Stimulated activated naive B cell treated with anti-CD40 and anti-IgM and Interleukin-4, amounts not matched to agents 10 μg/mL and 1 μg/mL and 100 μg/mL, for 72 hours (primary cell): ENCODE data around the gene MRPL4.

Experiments used
- ATAC-seq, 2 donors: fragments of 150-1000 bp; cut with Tn5 transposase; replicated peaks; 2 replicates each; pipeline ENCODE4 v1.10.0; 2021; ENCODE audit warnings: moderate library complexity in 1 of 2
- DNase-seq: peaks from one replicate; pipeline ENCODE4 v3.0.0; 2021
- H3K27ac Mint-ChIP-seq: one replicate; pipeline ENCODE4 v1.8.0; 2022; ENCODE audit warnings: mild to moderate bottlenecking, mixed read lengths
- H3K27me3 Mint-ChIP-seq, 2 donors: one replicate each; pipeline ENCODE4 v1.8.0; 2022; ENCODE audit warnings: mixed read lengths in 2 of 2
- H3K36me3 Mint-ChIP-seq, 2 donors: one replicate each; pipeline ENCODE4 v1.8.0; 2022; ENCODE audit warnings: mixed read lengths in 2 of 2, mild to moderate bottlenecking in 1 of 2
- H3K4me1 Mint-ChIP-seq, 2 donors: one replicate each; pipeline ENCODE4 v1.8.0; 2022; ENCODE audit warnings: mixed read lengths in 2 of 2, mild to moderate bottlenecking in 1 of 2
- H3K4me3 Mint-ChIP-seq, 2 donors: one replicate each; pipeline ENCODE4 v1.8.0; 2022; ENCODE audit warnings: mild to moderate bottlenecking in 2 of 2, mixed read lengths in 2 of 2, moderate library complexity in 1 of 2
- H3K9me3 Mint-ChIP-seq, 2 donors: one replicate each; pipeline ENCODE4 v1.8.0; 2022; ENCODE audit warnings: mixed read lengths in 2 of 2, mild to moderate bottlenecking in 1 of 2

MRPL4 gene

DNA sequence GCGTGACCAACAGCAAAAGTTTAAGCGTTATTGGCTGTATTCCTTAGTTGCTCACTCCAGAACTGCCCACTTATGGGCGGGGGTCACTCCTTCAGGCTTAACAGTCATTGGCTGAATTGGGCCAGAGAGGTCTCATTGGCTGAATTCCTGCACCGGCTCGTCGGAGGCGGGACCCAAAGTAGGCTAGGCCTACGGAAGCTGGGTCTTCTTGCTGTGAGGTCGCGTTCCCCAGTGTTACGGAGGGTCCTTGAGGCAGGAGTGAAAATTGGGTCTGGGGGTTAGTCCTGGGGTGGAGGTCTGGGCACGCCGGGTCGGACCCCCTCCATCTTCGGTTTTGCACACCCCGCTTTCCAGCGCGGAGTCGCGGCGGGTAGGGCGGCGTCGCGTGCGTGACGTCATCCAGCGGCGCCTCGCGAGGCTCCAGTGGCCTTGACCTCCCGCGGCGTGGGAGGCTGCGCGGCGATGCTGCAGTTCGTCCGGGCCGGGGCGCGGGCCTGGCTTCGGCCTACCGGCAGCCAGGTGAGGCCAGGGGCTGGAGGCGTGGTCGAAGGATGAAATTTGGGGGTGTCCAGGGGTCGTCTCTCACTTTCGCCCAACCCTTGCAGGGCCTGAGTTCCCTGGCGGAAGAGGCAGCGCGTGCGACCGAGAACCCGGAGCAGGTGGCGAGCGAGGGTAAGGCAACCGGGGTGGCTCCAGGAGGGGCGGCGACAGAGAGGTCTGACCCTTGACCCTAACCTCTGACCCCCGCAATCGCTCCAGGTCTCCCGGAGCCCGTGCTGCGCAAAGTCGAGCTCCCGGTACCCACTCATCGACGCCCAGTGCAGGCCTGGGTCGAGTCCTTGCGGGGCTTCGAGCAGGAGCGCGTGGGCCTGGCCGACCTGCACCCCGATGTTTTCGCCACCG lies at the start of gene MRPL4:
Gene MRPL4 (plus strand): TSS at position 423 of the 903 bp plus-strand sequence. CDS start 40 bp downstream, at position 463.
- Mint-ChIP-seq H3K4me3 (peak within 1 kb of the TSS; percentile 99 to 100), H3K4me1 (peaks cover 10 to 36% of the 10 kb centered on the region in 2 donors), H3K9me3 (no peaks in the 10 kb centered on the region), H3K27me3 (no peaks in the 10 kb centered on the region), H3K36me3 (peaks cover 29 to 33% of the 10 kb centered on the region in 2 donors), H3K27ac (peak within 1 kb of the TSS; percentile 99)
- DNase-seq (peak; percentile 94), ATAC-seq (peak; percentile 94 to 95)

- Mint-ChIP-seq H3K4me3 (no peak overlapping the region), H3K4me1 (peaks cover 5% of the 10 kb centered on the region in 2 donors), H3K27me3 (no peaks in the 10 kb centered on the region), H3K36me3 (no peaks in the 10 kb centered on the region), H3K27ac (no peak overlapping the region), H3K9me3 (peaks cover 0 to 4% of the 10 kb centered on the region in 2 donors)
- DNase-seq (no peak), ATAC-seq (no peak)
Observed at GRCh38 chr19:10203686-10204085, 48.3 kb upstream of the MRPL4 start.

GRCh38 chr19:10205636-10206035 lies 46.4 kb upstream of the MRPL4 start:
- Mint-ChIP-seq H3K36me3 (no peaks in the 10 kb centered on the region), H3K27ac (no peak overlapping the region), H3K4me3 (no peak overlapping the region), H3K9me3 (peaks cover 0 to 4% of the 10 kb centered on the region in 2 donors), H3K4me1 (peaks cover 0 to 3% of the 10 kb centered on the region in 2 donors), H3K27me3 (peaks cover 0 to 7% of the 10 kb centered on the region in 2 donors)
- ATAC-seq (no peak), DNase-seq (no peak)

GRCh38 chr19:10206226-10206885 lies 45.7 kb upstream of the MRPL4 start:
- Mint-ChIP-seq H3K4me1 (peaks cover 0 to 3% of the 10 kb centered on the region in 2 donors), H3K36me3 (no peaks in the 10 kb centered on the region), H3K9me3 (peaks cover 0 to 4% of the 10 kb centered on the region in 2 donors), H3K27me3 (peaks cover 3 to 12% of the 10 kb centered on the region in 2 donors), H3K4me3 (no peak overlapping the region), H3K27ac (no peak overlapping the region)
- ATAC-seq (no peak), DNase-seq (no peak)

DNA sequence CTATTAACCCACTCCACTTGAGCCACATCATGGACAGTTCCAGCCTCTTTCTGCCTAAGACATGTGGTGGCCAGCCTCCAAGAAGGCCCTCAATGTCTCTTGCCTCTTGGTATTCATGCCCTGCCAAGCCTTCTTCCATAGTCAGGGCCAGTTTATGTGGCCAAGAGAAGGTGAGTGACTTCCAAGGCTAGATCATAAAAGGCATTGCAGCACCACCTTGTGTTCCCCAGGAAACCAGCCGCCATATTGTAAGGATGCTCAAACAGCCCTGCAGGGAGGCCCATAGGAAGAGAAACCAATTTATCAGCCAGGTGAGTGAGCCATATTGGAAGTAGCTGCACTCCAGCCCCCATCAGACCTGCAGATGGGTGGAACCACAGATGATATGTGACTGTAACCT lies 45.0 kb upstream of the MRPL4 start:
- H3K27me3 Mint-ChIP-seq, result peaks cover 4 to 15% of the 10 kb centered on the region in 2 donors
- no peak overlapping the region for H3K27ac Mint-ChIP-seq

GRCh38 chr19:10209315-10209714 lies 42.7 kb upstream of the MRPL4 start:
- no peak for ATAC-seq
- H3K4me1 Mint-ChIP-seq, result peaks cover 0 to 3% of the 10 kb centered on the region in 2 donors
- H3K27me3 Mint-ChIP-seq, result peaks cover 4 to 15% of the 10 kb centered on the region in 2 donors
- peaks cover 0 to 4% of the 10 kb centered on the region in 2 donors for H3K9me3 Mint-ChIP-seq
- no peak overlapping the region for H3K27ac Mint-ChIP-seq
- no peak for DNase-seq
- no peak overlapping the region for H3K4me3 Mint-ChIP-seq
- H3K36me3 Mint-ChIP-seq, result no peaks in the 10 kb centered on the region

More for the DNA sequence above, 45.0 kb upstream of the MRPL4 start:
- peaks cover 0 to 3% of the 10 kb centered on the region in 2 donors for H3K4me1 Mint-ChIP-seq
- peaks cover 0 to 4% of the 10 kb centered on the region in 2 donors for H3K9me3 Mint-ChIP-seq
- ATAC-seq (no peak), DNase-seq (no peak)
- no peaks in the 10 kb centered on the region for H3K36me3 Mint-ChIP-seq
- H3K4me3 Mint-ChIP-seq, result no peak overlapping the region

DNA sequence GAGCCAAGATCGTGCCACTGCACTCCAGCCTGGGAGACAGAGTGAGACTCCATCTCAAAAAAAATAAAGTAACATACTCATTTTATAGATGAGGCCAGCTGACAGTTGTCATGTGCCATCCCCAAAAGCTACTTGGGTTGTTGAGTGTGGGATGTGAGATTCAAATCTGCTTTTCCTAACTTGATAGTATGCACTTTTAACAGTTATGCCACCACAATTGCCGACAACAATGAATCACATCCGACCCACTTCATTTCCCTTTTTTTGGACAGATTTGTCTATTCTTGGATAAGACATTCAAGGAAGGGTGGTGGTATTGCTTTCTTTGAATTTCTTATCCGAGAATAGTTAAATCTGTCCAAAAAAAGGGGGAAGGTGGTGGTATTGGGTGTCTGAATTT lies 41.0 kb upstream of the MRPL4 start:
- no peak overlapping the region for H3K27ac Mint-ChIP-seq

DNA sequence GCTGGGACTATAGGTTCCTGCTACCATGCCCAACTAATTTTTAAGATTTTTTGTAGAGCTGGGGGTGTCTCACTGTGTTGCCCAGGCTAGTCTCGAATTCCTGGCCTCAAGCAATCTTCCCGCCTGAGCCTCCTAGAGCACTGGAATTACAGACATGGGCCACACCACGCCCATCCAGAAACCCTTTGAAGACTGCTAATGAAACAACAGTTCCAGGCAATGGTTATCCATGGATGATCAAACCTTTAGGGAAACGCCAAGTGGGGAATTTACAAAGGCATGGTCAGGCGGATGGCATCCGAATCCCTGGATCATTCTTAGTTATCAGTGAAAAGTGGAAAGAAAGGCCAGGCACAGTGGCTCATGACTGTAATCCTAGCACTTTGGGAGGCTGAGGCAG lies 40.3 kb upstream of the MRPL4 start:
- no peaks in the 10 kb centered on the region for H3K36me3 Mint-ChIP-seq
- DNase-seq (no peak), ATAC-seq (no peak)
- H3K27me3 Mint-ChIP-seq, result peaks cover 4 to 15% of the 10 kb centered on the region in 2 donors
- H3K4me3 Mint-ChIP-seq, result no peak overlapping the region
- no peaks in the 10 kb centered on the region for H3K4me1 Mint-ChIP-seq
- H3K27ac Mint-ChIP-seq, result no peak overlapping the region
- peaks cover 0 to 4% of the 10 kb centered on the region in 2 donors for H3K9me3 Mint-ChIP-seq

More for the DNA sequence above, 41.0 kb upstream of the MRPL4 start:
- Mint-ChIP-seq H3K4me1 (no peaks in the 10 kb centered on the region), H3K4me3 (no peak overlapping the region), H3K27me3 (peaks cover 4 to 15% of the 10 kb centered on the region in 2 donors), H3K9me3 (peaks cover 0 to 4% of the 10 kb centered on the region in 2 donors), H3K36me3 (no peaks in the 10 kb centered on the region)
- DNase-seq, result no peak
- ATAC-seq, result no peak

DNA sequence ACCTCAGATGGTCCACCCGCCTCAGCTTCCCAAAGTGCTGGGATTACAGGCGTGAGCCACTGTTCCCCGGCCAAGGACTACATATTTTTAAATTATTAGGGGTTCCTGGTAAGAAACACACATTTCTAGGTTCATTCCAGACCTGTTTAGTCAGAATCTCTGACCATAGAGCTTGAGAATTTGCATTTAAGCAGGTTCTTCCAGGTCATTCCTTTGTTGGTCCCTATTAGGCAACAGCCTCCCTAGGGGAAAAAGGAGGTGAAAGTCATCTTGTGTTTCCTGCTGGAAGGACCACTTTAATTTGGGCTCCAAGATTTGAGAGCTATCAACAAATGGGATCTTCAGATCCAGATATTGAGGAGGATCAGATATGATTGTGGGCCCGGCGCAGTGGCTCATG lies 37.2 kb upstream of the MRPL4 start:
- Mint-ChIP-seq H3K4me3 (no peak overlapping the region), H3K27me3 (peaks cover 4 to 15% of the 10 kb centered on the region in 2 donors), H3K27ac (no peak overlapping the region), H3K36me3 (peaks cover 0 to 3% of the 10 kb centered on the region in 2 donors), H3K9me3 (no peaks in the 10 kb centered on the region), H3K4me1 (peaks cover 4 to 5% of the 10 kb centered on the region in 2 donors)
- DNase-seq, result no peak
- no peak for ATAC-seq

GRCh38 chr19:10217085-10217484 lies 34.9 kb upstream of the MRPL4 start:
- Mint-ChIP-seq H3K27me3 (no peaks in the 10 kb centered on the region), H3K9me3 (no peaks in the 10 kb centered on the region), H3K4me1 (peaks cover 7 to 15% of the 10 kb centered on the region in 2 donors), H3K4me3 (no peak overlapping the region), H3K27ac (no peak overlapping the region), H3K36me3 (peaks cover 0 to 5% of the 10 kb centered on the region in 2 donors)
- DNase-seq (no peak), ATAC-seq (no peak)

GRCh38 chr19:10219678-10220077 lies 32.3 kb upstream of the MRPL4 start:
- H3K36me3 Mint-ChIP-seq, result peaks cover 14 to 18% of the 10 kb centered on the region in 2 donors
- peak overlapping the region; percentile 20 for H3K27ac Mint-ChIP-seq
- peaks cover 7 to 20% of the 10 kb centered on the region in 2 donors for H3K4me1 Mint-ChIP-seq
- H3K27me3 Mint-ChIP-seq, result no peaks in the 10 kb centered on the region
- no peak overlapping the region for H3K4me3 Mint-ChIP-seq
- DNase-seq (no peak), ATAC-seq (peak; percentile 83 to 84)
- H3K9me3 Mint-ChIP-seq, result no peaks in the 10 kb centered on the region

GRCh38 chr19:10220695-10221094 lies 31.3 kb upstream of the MRPL4 start:
- peaks cover 7 to 20% of the 10 kb centered on the region in 2 donors for H3K4me1 Mint-ChIP-seq
- H3K27me3 Mint-ChIP-seq, result no peaks in the 10 kb centered on the region
- no peaks in the 10 kb centered on the region for H3K9me3 Mint-ChIP-seq
- DNase-seq (no peak), ATAC-seq (no peak)
- no peak overlapping the region for H3K4me3 Mint-ChIP-seq
- H3K27ac Mint-ChIP-seq, result no peak overlapping the region
- H3K36me3 Mint-ChIP-seq, result peaks cover 14 to 18% of the 10 kb centered on the region in 2 donors

- no peaks in the 10 kb centered on the region for H3K9me3 Mint-ChIP-seq
- H3K27me3 Mint-ChIP-seq, result no peaks in the 10 kb centered on the region
- ATAC-seq (no peak), DNase-seq (no peak)
- no peak overlapping the region for H3K27ac Mint-ChIP-seq
- H3K4me3 Mint-ChIP-seq, result no peak overlapping the region
- H3K4me1 Mint-ChIP-seq, result peaks cover 7 to 20% of the 10 kb centered on the region in 2 donors
- peaks cover 14 to 15% of the 10 kb centered on the region in 2 donors for H3K36me3 Mint-ChIP-seq
Observed at GRCh38 chr19:10222201-10222890, 29.7 kb upstream of the MRPL4 start.
